Transverse colon (tissue), 4 donors: Measurements from ENCODE around the gene GNG10. TPM values are rescaled to one million over a fixed set of nuclear protein-coding genes. Genes with fewer than 3 reads are reported as not detected.

ENCODE experiments used
- DNase-seq: peaks from one replicate; pipeline ENCODE4 v3.0.0-alpha.2; 2019
- H3K27ac ChIP-seq, 4 donors: fragments of 200-600 bp; sonication (generic); 2 replicates each; pipeline ENCODE4 v1.5.1; 2016 to 2018; ENCODE audit warnings: inconsistent platforms in 4 of 4
- H3K27me3 ChIP-seq: fragments of 200-600 bp; sonication (generic); 2 replicates; pipeline ENCODE4 v1.5.1; 2017; ENCODE audit warnings: inconsistent platforms
- H3K36me3 ChIP-seq, 4 donors: fragments of 200-600 bp; sonication (generic); 2 replicates each; pipeline ENCODE4 v1.5.1; 2017 to 2019; ENCODE audit warnings: inconsistent platforms in 4 of 4
- H3K4me1 ChIP-seq, 4 donors: fragments of 200-600 bp; sonication (generic); 2 replicates each; pipeline ENCODE4 v1.5.1; 2017 to 2020; ENCODE audit warnings: inconsistent platforms in 4 of 4
- H3K4me3 ChIP-seq, 4 donors: fragments of 200-600 bp; sonication (generic); 1 replicate in 1 of 4; 2 replicates in 3 of 4; pipeline versions ENCODE4 v1.5.1 to v1.6.1; 2017 to 2019; ENCODE audit warnings: inconsistent platforms in 4 of 4
- H3K9me3 ChIP-seq, 2 donors: fragments of 200-600 bp; sonication (generic); 2 replicates each; pipeline ENCODE4 v1.5.1; 2017 to 2019; ENCODE audit warnings: inconsistent platforms in 2 of 2
- CTCF ChIP-seq, 5 experiments: fragments of 200-600 bp in 3 of 5; fragments of 450-650 bp in 2 of 5; sonication (generic) in 3 of 5; IDR thresholded peaks; 1 replicate in 2 of 5; 2 replicates in 3 of 5; pipeline ENCODE4 v1.5.1; 2016 to 2017; ENCODE audit warnings: antibody characterized with exemption in 5 of 5, inconsistent platforms in 3 of 5, mild to moderate bottlenecking in 2 of 5, moderate library complexity in 1 of 5
- EP300 ChIP-seq: sonication (generic); formaldehyde crosslinking; IDR thresholded peaks from one replicate; pipeline ENCODE4 v1.6.1; 2017; ENCODE audit warnings: antibody characterized with exemption, low read depth
- POLR2A ChIP-seq: fragments of 450-650 bp; IDR thresholded peaks from one replicate; pipeline ENCODE4 v1.6.1; 2016; ENCODE audit warnings: antibody characterized with exemption, mild to moderate bottlenecking, moderate library complexity
- POLR2AphosphoS5 ChIP-seq, 3 donors: sonication (generic); formaldehyde crosslinking; IDR thresholded peaks; one replicate each; pipeline ENCODE4 v1.6.1; 2016; ENCODE audit warnings: antibody characterized with exemption in 3 of 3
- WGBS, 2 donors: methylation state at CpG; one replicate each; pipeline ENCODE4 v1.1.5; 2018; ENCODE audit warnings: low coverage in 1 of 2; 5-methylcytosine and 5-hydroxymethylcytosine counted together
- in situ Hi-C, 4 donors: fragments of 200-750 bp; cut with MboI; loops; one replicate each; pipeline versions ENCODE4 v1.15.0 to v1.15.1; 2017; ENCODE audit warnings: low sequenced_read_pairs in 3 of 4, low pct_ligation_motif_present in 1 of 4, low pct_unique_long_range_greater_than_20kb in 1 of 4
- intact Hi-C: fragments of 100-400 bp; cut with DNase I; formaldehyde crosslinking; loops from one replicate; pipeline ENCODE4 v1.15.1; 2023; ENCODE audit warnings: low total_unique reads
- total RNA-seq, 4 donors: library from RNA; depleted of rRNA; stranded (reverse); fragments of >200 nt; gene quantifications; one replicate each; pipeline ENCODE4 v1.1.0, GENCODE V29; 2016

GNG10 gene
- total RNA-seq, 4 donors from 2014 or later: 3.7 to 48.7 (median 30.0) TPM

GRCh38 chr9:111622626-111623025, 38.8 kb upstream of the GNG10 start:
- Histone ChIP-seq H3K9me3 (no peaks in the 10 kb centered on the region), H3K27ac (no peak overlapping the region), H3K27me3 (peaks cover 3% of the 10 kb centered on the region), H3K4me3 (no peak overlapping the region), H3K36me3 (no peaks in the 10 kb centered on the region), H3K4me1 (no peaks in the 10 kb centered on the region)
- TF ChIP-seq CTCF (IDR thresholded peaks at IDR 0.05) (no peak), EP300 (no peak), POLR2A (no peak), POLR2AphosphoS5 (IDR thresholded peaks at IDR 0.05) (no peak)
- intact Hi-C loops: no loop called here
- 61 to 76% methylated on average over 3 of the region's 3 CpGs for WGBS, 2 donors
- DNase-seq: no peak
- in situ Hi-C loops: loop anchor here in 1 of 4 donors (25.0 kb wide), 1 partner anchor 440 kb away; no protein-coding TSS in a partner anchor

- in situ Hi-C loops: loop anchor here in 1 of 4 donors (25.0 kb wide), 1 partner anchor 735 kb away; no protein-coding TSS in a partner anchor
- DNase-seq: peak; percentile 46
These were observed 34.0 kb upstream of the GNG10 start for GRCh38 chr9:111627260-111627963.

GRCh38 chr9:111628411-111628810, 33.0 kb upstream of the GNG10 start:
- Histone ChIP-seq H3K4me1 (peaks cover 12 to 29% (median 20%) of the 10 kb centered on the region in 4 donors), H3K9me3 (no peaks in the 10 kb centered on the region), H3K4me3 (no peak overlapping the region), H3K27me3 (no peaks in the 10 kb centered on the region), H3K27ac (no peak overlapping the region), H3K36me3 (no peaks in the 10 kb centered on the region)
- intact Hi-C loops (no loop called here), in situ Hi-C loops (loop anchor here in 1 of 4 donors (25.0 kb wide), 1 partner anchor 734 kb away; no protein-coding TSS in a partner anchor)
- DNase-seq: no peak
- TF ChIP-seq POLR2AphosphoS5 (IDR thresholded peaks at IDR 0.05) (no peak), CTCF (IDR thresholded peaks at IDR 0.05) (no peak), EP300 (no peak), POLR2A (no peak)
- 92 to 98% methylated on average over 6 to 7 of the region's 7 CpGs for WGBS, 2 donors

More at GRCh38 chr9:111627260-111627963, 34.0 kb upstream of the GNG10 start:
- H3K4me3 ChIP-seq: no peak overlapping the region
- no peaks in the 10 kb centered on the region for H3K9me3 ChIP-seq
- no peaks in the 10 kb centered on the region for H3K27me3 ChIP-seq
- TF ChIP-seq POLR2A: no peak
- peak in 2 of 3 donors; percentile 15 to 47 for TF ChIP-seq POLR2AphosphoS5 (IDR thresholded peaks at IDR 0.05)
- no peaks in the 10 kb centered on the region for H3K36me3 ChIP-seq
- H3K27ac ChIP-seq: peak overlapping the region in 1 of 4 donors; percentile 31
- intact Hi-C loops: no loop called here
- WGBS, 2 donors: 54 to 62% methylated on average over 3 to 7 of the region's 7 CpGs
- peaks cover 6 to 19% (median 10%) of the 10 kb centered on the region in 4 donors for H3K4me1 ChIP-seq

GRCh38 chr9:111630182-111630963, 31.0 kb upstream of the GNG10 start:
- in situ Hi-C loops: loop anchor here in 1 of 4 donors (25.0 kb wide), 1 partner anchor 732 kb away; no protein-coding TSS in a partner anchor
- intact Hi-C loops: no loop called here

More at GRCh38 chr9:111630182-111630963, 31.0 kb upstream of the GNG10 start:
- peaks cover 17 to 49% (median 37%) of the 10 kb centered on the region in 4 donors for H3K4me1 ChIP-seq
- H3K9me3 ChIP-seq: no peaks in the 10 kb centered on the region
- H3K36me3 ChIP-seq: no peaks in the 10 kb centered on the region
- 7 to 32% methylated on average over 2 to 17 of the region's 17 CpGs for WGBS, 2 donors
- H3K27me3 ChIP-seq: no peaks in the 10 kb centered on the region
- no peak for TF ChIP-seq CTCF (IDR thresholded peaks at IDR 0.05)
- TF ChIP-seq POLR2A: no peak
- no peak for TF ChIP-seq EP300
- TF ChIP-seq POLR2AphosphoS5 (IDR thresholded peaks at IDR 0.05): no peak
- peak overlapping the region; percentile 60 to 94 (median 90) for H3K4me3 ChIP-seq
- H3K27ac ChIP-seq: peak overlapping the region; percentile 84 to 99 (median 96)
- DNase-seq: no peak
